BJ (cell line): Measurements from ENCODE around the gene CNN1. TPM values are rescaled to one million over a fixed set of nuclear protein-coding genes. Genes with fewer than 3 reads are reported as not detected.

Experiments
- CTCF ChIA-PET: fragments of 350-600 bp; formaldehyde crosslinking; extraction: SDS; loops from one replicate; lab custom pipeline; 2021; ENCODE audit warnings: antibody characterized with exemption, inconsistent platforms; lab: Yijun Ruan, JAX
- POLR2A ChIA-PET: fragments of 300-600 bp; sonication (Branson Sonifier 250); formaldehyde crosslinking; extraction: SDS; loops from one replicate; lab custom pipeline; 2021; ENCODE audit warnings: antibody characterized with exemption; lab: Charles Lee
- DNase-seq: peaks from one replicate; pipeline ENCODE4 v3.0.0-alpha.2; 2011; ENCODE audit warnings: low read depth
- H3K27me3 ChIP-seq: 2 replicates; pipeline ENCODE4 v1.6.0; 2011; ENCODE audit warnings: low read length; ENCODE audit not compliant: control insufficient read depth, insufficient read depth
- H3K36me3 ChIP-seq: 2 replicates; pipeline ENCODE4 v1.5.1; 2011; ENCODE audit warnings: low read length; ENCODE audit not compliant: control insufficient read depth, insufficient read depth
- H3K4me3 ChIP-seq: 2 replicates; pipeline ENCODE4 v1.5.1; 2011; ENCODE audit warnings: low read depth, mild to moderate bottlenecking, control low read depth, low read length
- CTCF ChIP-seq: IDR thresholded peaks from 2 replicates; pipeline ENCODE4 v1.5.1; 2011; ENCODE audit warnings: low read depth, mild to moderate bottlenecking, control low read depth, inconsistent platforms, low read length, moderate library complexity; ENCODE audit not compliant: insufficient read depth
- polyA plus RNA-seq: library from polyadenylated mRNA; depleted of rRNA; stranded (reverse); fragments of >200 nt; gene quantifications from 2 replicates; pipeline ENCODE4 v1.2.3, GENCODE V29; 2011

Gene CNN1
- polyA plus RNA-seq, 1 experiment = 267 TPM

- no peak overlapping the region for H3K4me3 ChIP-seq
- peaks cover 6% of the 10 kb centered on the region for H3K36me3 ChIP-seq
- ChIA-PET POLR2A (no interaction called here), CTCF (interaction anchor here (0.6 to 4.1 kb wide), 2 partner anchors 12 to 509 kb away, joined by 5 to 17 read pairs; no protein-coding TSS in a partner anchor)
- no peaks in the 10 kb centered on the region for H3K27me3 ChIP-seq
- DNase-seq = no peak
- no peak for TF ChIP-seq CTCF
These were observed 9.5 kb downstream of the CNN1 start for GRCh38 chr19:11547929-11548700.

- H3K36me3 ChIP-seq = peaks cover 11% of the 10 kb centered on the region
- CTCF ChIA-PET = interaction anchor here (0.9 to 1.0 kb wide), 2 partner anchors 11 to 13 kb away, joined by 4 read pairs; no protein-coding TSS in a partner anchor
- no peak overlapping the region for H3K4me3 ChIP-seq
- no peak for DNase-seq
- TF ChIP-seq CTCF = no peak
- POLR2A ChIA-PET = no interaction called here
- no peaks in the 10 kb centered on the region for H3K27me3 ChIP-seq
These were observed 10.8 kb downstream of the CNN1 start for GRCh38 chr19:11549386-11549953.

- no peaks in the 10 kb centered on the region for H3K27me3 ChIP-seq
- POLR2A ChIA-PET = no interaction called here
- no peak for TF ChIP-seq CTCF
- peaks cover 12% of the 10 kb centered on the region for H3K36me3 ChIP-seq
- no peak overlapping the region for H3K4me3 ChIP-seq
- DNase-seq = no peak
- CTCF ChIA-PET = interaction anchor here (0.9 kb wide), 1 partner anchor 10 kb away, joined by 4 read pairs; no protein-coding TSS in a partner anchor
These were observed 11.6 kb downstream of the CNN1 start for GRCh38 chr19:11550265-11550664.

- H3K36me3 ChIP-seq = peaks cover 14% of the 10 kb centered on the region
- DNase-seq = no peak
- peak; percentile 53 for TF ChIP-seq CTCF
- H3K27me3 ChIP-seq = no peaks in the 10 kb centered on the region
- POLR2A ChIA-PET = no interaction called here
- no peak overlapping the region for H3K4me3 ChIP-seq
- CTCF ChIA-PET = interaction anchor here (0.7 to 1.2 kb wide), 6 partner anchors 9 to 69 kb away, joined by 3 to 6 read pairs (median 3); no protein-coding TSS in a partner anchor
These were observed 13.1 kb downstream of the CNN1 start for GRCh38 chr19:11551603-11552235.
